HL-60/S4 (cell line): Measurements from ENCODE around the gene NCLN.
"Not testable (repeated sequence)": the region's sequence is repeated elsewhere in the genome, so short reads cannot be mapped to it uniquely, and the experiment has no call there.

Experiments used
- in situ Hi-C: fragments of 300-500 bp; cut with MboI; formaldehyde crosslinking; loops from 2 replicates; pipeline ENCODE4 v1.14.3; 2022; ENCODE audit warnings: low sequenced_read_pairs

The NCLN gene

GRCh38 chr19:3185461-3186159, at the start of gene NCLN:
Gene NCLN, plus strand, starts transcription at chr19:3185930. Its CDS starts 101 bp downstream, at chr19:3186031.
- in situ Hi-C loops, result no loop called here

GRCh38 chr19:3135961-3136683, 49.6 kb upstream of the NCLN start, which contains the start of gene GNA15:
Gene GNA15, plus strand, starts transcription at chr19:3136033. Its CDS starts 418 bp downstream, at chr19:3136451.
- in situ Hi-C loops, result no loop called here

GRCh38 chr19:3136684-3137055, 49.1 kb upstream of the NCLN start:
- in situ Hi-C loops, result no loop called here

GRCh38 chr19:3137119-3137518, 48.6 kb upstream of the NCLN start:
- in situ Hi-C loops, result no loop called here

- in situ Hi-C loops, result no loop called here
Observed at GRCh38 chr19:3138268-3138667, 47.5 kb upstream of the NCLN start.

GRCh38 chr19:3140667-3141038, 45.1 kb upstream of the NCLN start:
- in situ Hi-C loops, result no loop called here

GRCh38 chr19:3142292-3142670, 43.4 kb upstream of the NCLN start:
- in situ Hi-C loops, result no loop called here

- in situ Hi-C loops, result no loop called here
Observed at GRCh38 chr19:3142781-3143337, 42.9 kb upstream of the NCLN start.

- in situ Hi-C loops, result no loop called here
Observed at GRCh38 chr19:3145909-3146676, 39.6 kb upstream of the NCLN start.

GRCh38 chr19:3146677-3147100, 39.0 kb upstream of the NCLN start:
- in situ Hi-C loops, result no loop called here

- in situ Hi-C loops, result no loop called here
Observed at GRCh38 chr19:3148503-3148902, 37.2 kb upstream of the NCLN start.

- in situ Hi-C loops, result no loop called here
Observed at GRCh38 chr19:3149089-3149488, 36.6 kb upstream of the NCLN start.

- in situ Hi-C loops, result no loop called here
Observed at GRCh38 chr19:3149526-3150505, 35.9 kb upstream of the NCLN start.

GRCh38 chr19:3150739-3151329, 34.9 kb upstream of the NCLN start:
- in situ Hi-C loops, result no loop called here

GRCh38 chr19:3151563-3152418, 33.9 kb upstream of the NCLN start:
- in situ Hi-C loops, result no loop called here

GRCh38 chr19:3152419-3152780, 33.3 kb upstream of the NCLN start:
- in situ Hi-C loops, result no loop called here

GRCh38 chr19:3153286-3154230, 32.2 kb upstream of the NCLN start:
- in situ Hi-C loops, result no loop called here

GRCh38 chr19:3154447-3154846, 31.3 kb upstream of the NCLN start:
- in situ Hi-C loops, result not testable (repeated sequence)
